Neural cell (in vitro differentiated cells): ENCODE measurements around the gene PCNX1.

ENCODE experiments used
- CTCF ChIP-seq: fragments of 450-650 bp; IDR thresholded peaks from 2 replicates; pipeline ENCODE4 v1.5.1; 2014; ENCODE audit warnings: antibody characterized with exemption, mild to moderate bottlenecking, moderate library complexity; ENCODE audit not compliant: poor library complexity, severe bottlenecking
- EZH2 ChIP-seq: fragments of 200-600, 300-800 bp; shearing (Covaris generic), sonication (generic); IDR thresholded peaks from 2 replicates; pipeline ENCODE4 v1.6.1; 2014; ENCODE audit warnings: antibody characterized with exemption, low read length, borderline replicate concordance, mild to moderate bottlenecking; ENCODE audit not compliant: insufficient read depth, poor library complexity, severe bottlenecking
- RAD21 ChIP-seq: fragments of 450-650 bp; conservative IDR thresholded peaks from 2 replicates; pipeline ENCODE4 v1.6.1; 2014; ENCODE audit warnings: antibody characterized with exemption, mild to moderate bottlenecking, moderate library complexity

GRCh38 chr14:70999117-70999516, 91.9 kb downstream of the PCNX1 start:
- TF ChIP-seq CTCF: no peak
- no peak for TF ChIP-seq EZH2
- no peak for TF ChIP-seq RAD21
